T-helper 2 cell treated with Interferon-gamma antibody and Interleukin-4, amounts not matched to agents 5 μg/mL and 100 μg/mL, for 36 hours (primary cell): Measurements from ENCODE around the gene COX19.
"Not testable (repeated sequence)": the region's sequence is repeated elsewhere in the genome, so short reads cannot be mapped to it uniquely, and the experiment has no call there.

Source experiments
- DNase-seq: peaks from one replicate; pipeline ENCODE4 v3.0.0; 2021; ENCODE audit warnings: low spot score
- H3K27ac Mint-ChIP-seq: one replicate; pipeline ENCODE4 v1.8.0; 2021; ENCODE audit warnings: mild to moderate bottlenecking, mixed read lengths
- H3K27me3 Mint-ChIP-seq: one replicate; pipeline ENCODE4 v1.8.0; 2021; ENCODE audit warnings: low read depth, mixed read lengths
- H3K36me3 Mint-ChIP-seq: one replicate; pipeline ENCODE4 v1.8.0; 2021; ENCODE audit warnings: low read depth, mixed read lengths
- H3K4me1 Mint-ChIP-seq: one replicate; pipeline ENCODE4 v1.8.0; 2021; ENCODE audit warnings: low read depth, mixed read lengths
- H3K4me3 Mint-ChIP-seq: one replicate; pipeline ENCODE4 v1.8.0; 2022; ENCODE audit warnings: mild to moderate bottlenecking, moderate library complexity, mixed read lengths
- H3K9me3 Mint-ChIP-seq: one replicate; pipeline ENCODE4 v1.8.0; 2021; ENCODE audit warnings: mixed read lengths

Gene COX19

GRCh38 chr7:1015196-1016121, 40.1 kb upstream of the COX19 start:
- Mint-ChIP-seq H3K4me3 (no peak overlapping the region), H3K27ac (no peak overlapping the region), H3K4me1 (peaks cover 11% of the 10 kb centered on the region), H3K36me3 (peaks cover 13% of the 10 kb centered on the region), H3K27me3 (no peaks in the 10 kb centered on the region), H3K9me3 (no peaks in the 10 kb centered on the region)
- no peak for DNase-seq

DNA sequence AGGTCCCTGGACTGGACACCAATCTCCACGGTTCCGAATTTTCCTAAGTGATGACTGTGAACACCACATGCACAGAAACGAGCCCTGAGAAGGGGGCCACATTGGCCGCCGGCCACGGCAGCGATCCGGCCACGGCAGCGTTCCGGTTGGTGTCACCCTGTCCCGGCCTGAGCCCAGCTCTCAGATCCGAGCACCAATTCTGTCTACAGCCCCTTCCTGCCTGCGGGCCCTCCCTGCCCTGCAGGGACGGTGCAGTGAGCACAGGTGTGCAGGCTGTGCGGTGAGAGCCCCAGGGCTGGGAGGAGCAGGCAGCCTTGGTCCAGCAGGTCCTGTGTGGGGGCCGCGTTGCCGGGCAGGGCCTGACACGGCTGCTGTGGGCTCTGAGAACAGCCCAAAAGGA, 39.3 kb upstream of the COX19 start:
- no peak for DNase-seq
- Mint-ChIP-seq H3K4me1 (peaks cover 11% of the 10 kb centered on the region), H3K27me3 (no peaks in the 10 kb centered on the region), H3K36me3 (peaks cover 11% of the 10 kb centered on the region), H3K4me3 (no peak overlapping the region), H3K9me3 (no peaks in the 10 kb centered on the region), H3K27ac (no peak overlapping the region)

- Mint-ChIP-seq H3K9me3 (no peaks in the 10 kb centered on the region), H3K4me3 (no peak overlapping the region), H3K36me3 (peaks cover 13% of the 10 kb centered on the region), H3K27me3 (no peaks in the 10 kb centered on the region), H3K27ac (peak overlapping the region; percentile 18), H3K4me1 (peaks cover 11% of the 10 kb centered on the region)
- no peak for DNase-seq
Measured at GRCh38 chr7:1013581-1013980, 38.2 kb upstream of the COX19 start.

GRCh38 chr7:1012716-1013095, 37.4 kb upstream of the COX19 start:
- H3K4me3 Mint-ChIP-seq, result no peak overlapping the region
- DNase-seq, result no peak
- no peaks in the 10 kb centered on the region for H3K9me3 Mint-ChIP-seq
- H3K27me3 Mint-ChIP-seq, result no peaks in the 10 kb centered on the region
- H3K36me3 Mint-ChIP-seq, result peaks cover 8% of the 10 kb centered on the region
- peaks cover 9% of the 10 kb centered on the region for H3K4me1 Mint-ChIP-seq
- no peak overlapping the region for H3K27ac Mint-ChIP-seq

DNA sequence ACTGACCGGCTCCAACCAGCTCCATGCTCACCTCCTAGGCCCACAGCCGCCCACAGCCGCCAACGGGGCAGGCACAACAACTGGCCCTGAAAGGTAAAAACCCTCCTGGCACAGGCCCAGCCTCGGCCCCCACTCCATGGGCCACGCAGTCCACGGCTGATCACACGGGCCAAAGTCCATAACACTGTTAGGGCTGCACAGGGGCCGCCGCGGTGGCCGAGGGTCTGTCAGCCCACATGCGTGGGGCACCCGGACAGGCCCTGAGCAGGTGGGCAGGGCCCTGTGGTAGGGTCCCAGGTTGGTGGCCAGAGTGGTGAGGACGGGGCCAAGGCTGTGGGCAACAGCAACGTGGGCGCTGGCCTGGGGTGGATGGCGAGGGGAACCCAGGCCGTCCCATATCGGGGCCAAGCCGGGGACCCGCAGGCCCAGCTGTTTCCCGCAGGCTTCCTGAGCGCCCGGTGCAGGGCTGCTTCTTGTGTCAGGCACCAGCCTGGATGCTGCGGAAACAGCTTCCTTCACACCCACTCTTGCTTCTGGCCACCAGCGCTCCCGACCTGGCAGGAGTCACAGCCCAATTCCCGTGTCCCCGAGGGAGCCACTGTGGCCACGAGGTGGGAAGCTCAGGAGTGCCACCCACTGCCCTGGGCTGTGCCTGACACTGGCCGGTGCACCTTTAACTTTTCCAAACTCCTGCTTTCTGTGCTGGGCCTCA, 36.8 kb upstream of the COX19 start:
- H3K9me3 Mint-ChIP-seq, result no peaks in the 10 kb centered on the region
- H3K36me3 Mint-ChIP-seq, result peaks cover 8% of the 10 kb centered on the region
- H3K4me1 Mint-ChIP-seq, result peaks cover 9% of the 10 kb centered on the region
- H3K27ac Mint-ChIP-seq, result no peak overlapping the region
- H3K27me3 Mint-ChIP-seq, result no peaks in the 10 kb centered on the region
- DNase-seq, result no peak
- H3K4me3 Mint-ChIP-seq, result no peak overlapping the region

GRCh38 chr7:1011297-1012003, 36.1 kb upstream of the COX19 start:
- no peaks in the 10 kb centered on the region for H3K27me3 Mint-ChIP-seq
- H3K27ac Mint-ChIP-seq, result peak overlapping the region; percentile 84
- H3K4me1 Mint-ChIP-seq, result peaks cover 9% of the 10 kb centered on the region
- no peak for DNase-seq
- H3K4me3 Mint-ChIP-seq, result no peak overlapping the region
- no peaks in the 10 kb centered on the region for H3K9me3 Mint-ChIP-seq
- peaks cover 8% of the 10 kb centered on the region for H3K36me3 Mint-ChIP-seq

DNA sequence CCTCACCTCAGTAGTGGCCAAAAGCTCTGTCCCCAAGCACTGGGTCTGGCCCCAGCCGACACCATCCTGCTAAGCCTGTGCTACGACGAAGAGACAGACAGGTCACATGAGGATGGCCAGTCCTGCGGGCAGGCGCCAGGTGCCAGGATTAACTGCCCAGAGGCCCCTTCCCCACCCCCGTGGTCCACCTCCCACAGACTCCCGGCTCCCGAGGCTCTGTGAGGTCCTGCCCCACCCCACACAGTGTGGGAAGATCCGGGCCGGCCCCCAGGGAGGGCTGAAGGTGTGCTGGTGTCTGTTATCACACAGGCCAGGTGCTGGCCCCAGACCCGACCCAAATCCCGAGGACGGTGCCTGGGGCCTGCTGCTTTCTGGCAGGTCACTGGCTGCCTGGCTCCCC, 34.9 kb upstream of the COX19 start:
- peaks cover 9% of the 10 kb centered on the region for H3K4me1 Mint-ChIP-seq
- peaks cover 8% of the 10 kb centered on the region for H3K36me3 Mint-ChIP-seq
- no peaks in the 10 kb centered on the region for H3K9me3 Mint-ChIP-seq
- no peaks in the 10 kb centered on the region for H3K27me3 Mint-ChIP-seq
- no peak overlapping the region for H3K4me3 Mint-ChIP-seq
- no peak for DNase-seq
- H3K27ac Mint-ChIP-seq, result no peak overlapping the region

DNA sequence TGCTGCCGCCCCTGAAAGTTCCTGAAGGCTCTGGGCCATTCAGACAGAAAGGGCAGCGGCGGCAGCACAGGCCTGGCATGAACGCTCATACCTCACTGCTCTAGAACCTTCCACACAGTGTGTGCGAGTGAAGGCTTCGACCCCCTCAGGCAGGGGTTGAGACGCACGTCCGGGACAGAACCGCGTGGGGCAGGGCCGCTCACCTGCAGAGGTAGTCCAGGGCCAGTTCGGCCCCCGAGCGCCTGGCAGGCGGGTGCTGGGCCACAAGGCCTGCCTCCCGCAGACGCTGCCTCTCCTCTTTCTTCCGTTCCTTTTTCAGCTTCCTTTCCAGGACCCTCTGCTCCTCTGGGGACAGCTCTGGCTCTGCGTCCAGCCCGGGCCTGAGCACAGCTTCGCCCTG, 34.4 kb upstream of the COX19 start:
- no peak overlapping the region for H3K4me3 Mint-ChIP-seq
- H3K27ac Mint-ChIP-seq, result no peak overlapping the region
- H3K27me3 Mint-ChIP-seq, result no peaks in the 10 kb centered on the region
- H3K36me3 Mint-ChIP-seq, result peaks cover 8% of the 10 kb centered on the region
- no peak for DNase-seq
- peaks cover 9% of the 10 kb centered on the region for H3K4me1 Mint-ChIP-seq
- H3K9me3 Mint-ChIP-seq, result no peaks in the 10 kb centered on the region

DNA sequence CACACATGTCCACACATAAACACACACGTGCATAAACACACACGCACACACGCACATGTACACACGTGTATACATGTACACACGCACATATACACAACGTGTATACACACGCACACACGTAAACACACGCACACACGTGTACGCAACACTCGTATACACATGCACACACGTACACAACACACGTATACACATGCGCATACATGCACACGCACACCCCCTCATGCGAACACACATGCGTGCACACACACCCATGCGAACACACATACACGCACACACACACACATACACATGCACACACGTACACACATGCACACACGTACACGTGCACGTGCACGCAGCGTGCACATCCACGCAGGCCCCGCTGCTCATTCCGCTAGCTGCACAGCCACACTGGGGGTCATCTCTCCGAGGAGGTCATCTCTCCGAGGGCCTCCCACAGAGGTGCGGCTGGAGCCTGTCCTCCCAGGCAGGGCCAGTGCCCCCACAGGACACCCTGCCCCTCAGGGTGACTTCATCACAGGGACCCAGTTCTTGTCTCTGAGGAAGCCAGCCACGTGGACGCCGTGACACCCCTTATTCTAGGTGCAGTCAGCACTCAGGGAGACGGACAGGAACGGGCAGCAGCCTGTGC, 33.5 kb upstream of the COX19 start:
- Mint-ChIP-seq H3K9me3 (no peaks in the 10 kb centered on the region), H3K4me3 (no peak overlapping the region), H3K36me3 (peaks cover 8% of the 10 kb centered on the region), H3K27me3 (no peaks in the 10 kb centered on the region), H3K4me1 (peaks cover 6% of the 10 kb centered on the region), H3K27ac (no peak overlapping the region)
- no peak for DNase-seq

GRCh38 chr7:1007901-1008300, 32.6 kb upstream of the COX19 start:
- Mint-ChIP-seq H3K9me3 (no peaks in the 10 kb centered on the region), H3K4me1 (peaks cover 6% of the 10 kb centered on the region), H3K27me3 (no peaks in the 10 kb centered on the region), H3K4me3 (no peak overlapping the region), H3K27ac (no peak overlapping the region), H3K36me3 (peaks cover 8% of the 10 kb centered on the region)
- DNase-seq, result no peak

GRCh38 chr7:1005303-1005702, 30.0 kb upstream of the COX19 start:
- no peak overlapping the region for H3K27ac Mint-ChIP-seq
- no peaks in the 10 kb centered on the region for H3K4me1 Mint-ChIP-seq

GRCh38 chr7:1004018-1004852, 28.9 kb upstream of the COX19 start:
- no peaks in the 10 kb centered on the region for H3K27me3 Mint-ChIP-seq
- H3K4me3 Mint-ChIP-seq, result no peak overlapping the region
- no peak overlapping the region for H3K27ac Mint-ChIP-seq
- H3K36me3 Mint-ChIP-seq, result peaks cover 6% of the 10 kb centered on the region
- H3K4me1 Mint-ChIP-seq, result no peaks in the 10 kb centered on the region
- DNase-seq, result no peak
- no peaks in the 10 kb centered on the region for H3K9me3 Mint-ChIP-seq

More at GRCh38 chr7:1005303-1005702, 30.0 kb upstream of the COX19 start:
- no peak for DNase-seq
- no peaks in the 10 kb centered on the region for H3K9me3 Mint-ChIP-seq
- peaks cover 6% of the 10 kb centered on the region for H3K36me3 Mint-ChIP-seq
- no peaks in the 10 kb centered on the region for H3K27me3 Mint-ChIP-seq
- no peak overlapping the region for H3K4me3 Mint-ChIP-seq

DNA sequence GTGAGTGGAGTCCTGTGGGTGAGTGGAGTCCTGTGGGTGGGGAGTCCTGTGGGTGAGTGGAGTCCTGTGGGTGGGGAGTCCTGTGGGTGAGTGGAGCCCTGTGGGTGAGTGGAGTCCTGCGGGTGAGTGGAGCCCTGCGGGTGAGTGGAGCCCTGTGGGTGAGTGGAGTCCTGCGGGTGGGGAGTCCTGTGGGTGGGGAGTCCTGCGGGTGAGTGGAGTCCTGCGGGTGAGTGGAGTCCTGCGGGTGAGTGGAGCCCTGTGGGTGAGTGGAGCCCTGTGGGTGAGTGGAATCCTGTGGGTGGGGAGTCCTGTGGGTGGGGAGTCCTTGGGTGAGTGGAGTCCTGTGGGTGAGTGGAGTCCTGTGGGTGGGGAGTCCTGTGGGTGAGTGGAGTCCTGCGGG, 27.1 kb upstream of the COX19 start:
- not testable (repeated sequence) for H3K4me1 Mint-ChIP-seq

More for the DNA sequence above, 27.1 kb upstream of the COX19 start:
- H3K9me3 Mint-ChIP-seq, DNase-seq, H3K27ac Mint-ChIP-seq, H3K27me3 Mint-ChIP-seq, H3K36me3 Mint-ChIP-seq, H3K4me3 Mint-ChIP-seq: not testable (repeated sequence)
